T-helper 2 cell treated with Interferon-gamma antibody and Interleukin-4, amounts not matched to agents 5 μg/mL and 100 μg/mL, for 36 hours (primary cell): Measurements from ENCODE around the gene JAG2.

Source experiments
- DNase-seq: peaks from one replicate; pipeline ENCODE4 v3.0.0; 2021; ENCODE audit warnings: low spot score
- H3K27ac Mint-ChIP-seq: one replicate; pipeline ENCODE4 v1.8.0; 2021; ENCODE audit warnings: mild to moderate bottlenecking, mixed read lengths
- H3K27me3 Mint-ChIP-seq: one replicate; pipeline ENCODE4 v1.8.0; 2021; ENCODE audit warnings: low read depth, mixed read lengths
- H3K36me3 Mint-ChIP-seq: one replicate; pipeline ENCODE4 v1.8.0; 2021; ENCODE audit warnings: low read depth, mixed read lengths
- H3K4me1 Mint-ChIP-seq: one replicate; pipeline ENCODE4 v1.8.0; 2021; ENCODE audit warnings: low read depth, mixed read lengths
- H3K4me3 Mint-ChIP-seq: one replicate; pipeline ENCODE4 v1.8.0; 2022; ENCODE audit warnings: mild to moderate bottlenecking, moderate library complexity, mixed read lengths
- H3K9me3 Mint-ChIP-seq: one replicate; pipeline ENCODE4 v1.8.0; 2021; ENCODE audit warnings: mixed read lengths

JAG2 gene

DNA sequence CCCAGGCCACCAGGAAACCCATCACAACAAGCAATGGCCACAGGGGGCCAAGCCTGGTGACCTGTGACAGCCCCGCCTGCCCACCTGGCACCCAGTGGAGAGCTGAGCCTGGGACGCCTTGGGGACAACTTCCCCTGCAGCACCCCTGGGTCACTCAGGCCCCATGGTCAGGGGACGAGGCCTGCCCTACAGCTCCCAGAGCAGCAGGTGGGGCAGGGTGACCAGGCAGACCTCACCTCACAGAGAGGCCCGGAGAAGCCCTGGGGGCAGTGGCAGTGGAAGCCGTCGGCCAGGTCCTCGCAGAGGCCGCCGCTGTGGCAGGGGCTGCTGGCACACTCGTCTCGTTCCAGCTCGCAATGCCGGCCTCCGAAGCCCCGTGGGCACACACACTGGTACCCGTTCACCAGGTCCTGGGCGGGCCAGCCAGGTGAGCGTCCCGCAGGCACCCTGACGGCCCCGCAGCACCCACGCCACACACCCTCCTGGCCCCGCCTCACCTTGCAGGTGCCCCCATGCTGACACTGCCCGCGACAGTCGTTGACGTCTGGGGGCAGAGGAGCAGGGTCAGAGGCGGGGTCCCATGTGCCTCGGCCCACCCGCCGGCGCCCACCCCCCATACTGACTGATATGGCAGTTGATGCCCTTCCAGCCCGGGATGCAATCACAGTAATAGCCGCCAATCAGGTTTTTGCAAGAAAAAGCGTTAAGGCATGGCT lies 18.1 kb downstream of the JAG2 start:
- H3K36me3 Mint-ChIP-seq, result no peaks in the 10 kb centered on the region
- DNase-seq, result no peak
- H3K27ac Mint-ChIP-seq, result no peak overlapping the region
- H3K4me3 Mint-ChIP-seq, result no peak overlapping the region
- H3K4me1 Mint-ChIP-seq, result no peaks in the 10 kb centered on the region
- no peaks in the 10 kb centered on the region for H3K27me3 Mint-ChIP-seq
- no peaks in the 10 kb centered on the region for H3K9me3 Mint-ChIP-seq

DNA sequence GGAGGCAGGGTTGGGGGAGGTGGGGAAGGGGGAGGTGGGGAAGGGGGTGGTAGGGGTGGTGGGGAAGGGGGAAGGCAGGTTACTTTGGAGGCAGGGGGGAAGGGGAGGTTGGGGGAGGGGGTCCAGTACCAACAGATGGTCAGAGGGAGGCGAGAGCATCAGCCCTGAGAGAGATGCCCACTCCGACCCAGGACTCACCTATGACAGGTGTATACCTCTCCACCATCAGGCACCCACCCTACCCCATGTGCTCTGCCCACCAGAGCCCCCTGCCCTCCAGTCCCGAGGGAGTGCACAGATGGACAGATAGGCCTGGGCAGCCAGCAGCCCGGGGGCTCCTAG lies 18.6 kb downstream of the JAG2 start:
- H3K4me3 Mint-ChIP-seq, result no peak overlapping the region
- no peak for DNase-seq
- no peak overlapping the region for H3K27ac Mint-ChIP-seq
- H3K27me3 Mint-ChIP-seq, result no peaks in the 10 kb centered on the region
- H3K36me3 Mint-ChIP-seq, result no peaks in the 10 kb centered on the region
- no peaks in the 10 kb centered on the region for H3K4me1 Mint-ChIP-seq
- H3K9me3 Mint-ChIP-seq, result no peaks in the 10 kb centered on the region

DNA sequence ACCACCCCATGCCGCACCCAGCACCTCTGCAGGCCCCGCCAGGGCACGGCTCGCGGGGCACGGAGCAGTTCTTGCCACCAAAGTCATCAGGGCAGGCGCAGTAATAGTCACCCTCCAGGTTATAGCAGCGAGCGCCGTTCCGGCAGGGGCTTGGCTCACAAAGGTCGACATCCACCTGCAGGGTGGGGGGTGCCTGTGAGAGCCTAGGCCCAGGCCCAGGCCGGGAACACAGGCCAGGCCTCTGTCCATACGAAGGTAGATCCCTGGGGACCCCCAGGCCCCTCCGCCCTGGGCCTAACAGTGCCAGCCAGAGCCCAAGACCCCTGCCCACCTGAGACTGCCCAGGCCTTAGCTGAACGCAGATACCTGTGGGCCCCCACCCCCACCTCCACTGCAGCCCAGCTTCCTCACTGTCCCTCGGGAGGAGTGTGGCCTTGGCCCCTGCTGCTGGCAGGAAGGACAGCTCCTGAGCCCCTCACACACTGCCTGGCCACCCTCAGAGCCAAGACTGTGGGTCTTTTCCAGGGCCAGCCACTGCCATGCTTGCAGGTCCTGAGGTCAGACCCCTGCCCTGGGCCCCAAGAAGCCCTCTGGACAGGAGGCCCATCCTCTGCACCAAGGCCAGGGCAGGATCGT lies 19.3 kb downstream of the JAG2 start:
- no peak overlapping the region for H3K27ac Mint-ChIP-seq
- H3K36me3 Mint-ChIP-seq, result no peaks in the 10 kb centered on the region
- no peaks in the 10 kb centered on the region for H3K9me3 Mint-ChIP-seq

DNA sequence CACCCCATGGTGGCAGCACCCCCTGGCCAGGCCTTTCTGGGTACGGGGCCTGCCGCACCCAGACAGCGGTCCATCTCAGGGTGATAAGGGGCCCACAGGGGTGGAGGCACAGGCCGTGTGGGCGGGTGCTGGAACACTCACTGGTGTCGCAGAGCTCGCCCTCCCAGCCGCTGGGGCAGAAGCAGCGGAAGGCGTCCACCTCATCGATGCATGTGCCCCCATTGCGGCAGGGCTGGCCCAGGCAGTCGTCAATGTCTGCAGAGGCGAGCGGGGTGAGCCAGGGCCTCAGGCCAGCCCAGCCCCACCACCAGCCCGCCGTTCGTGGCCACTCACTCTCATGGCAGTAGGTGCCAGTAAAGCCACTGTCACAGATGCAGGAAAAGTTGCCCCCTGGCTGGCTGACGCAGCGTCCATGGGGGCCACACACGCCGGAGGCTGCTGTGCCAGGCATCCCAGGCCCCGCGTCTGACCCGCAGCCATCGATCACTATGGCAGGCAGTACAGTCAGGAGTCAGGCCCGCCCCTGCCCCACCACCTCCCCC lies 19.9 kb downstream of the JAG2 start:
- no peak overlapping the region for H3K4me3 Mint-ChIP-seq
- no peak for DNase-seq
- H3K27ac Mint-ChIP-seq, result no peak overlapping the region
- H3K27me3 Mint-ChIP-seq, result no peaks in the 10 kb centered on the region
- no peaks in the 10 kb centered on the region for H3K36me3 Mint-ChIP-seq
- H3K4me1 Mint-ChIP-seq, result no peaks in the 10 kb centered on the region
- no peaks in the 10 kb centered on the region for H3K9me3 Mint-ChIP-seq

More for the DNA sequence above, 19.3 kb downstream of the JAG2 start:
- Mint-ChIP-seq H3K27me3 (no peaks in the 10 kb centered on the region), H3K4me1 (no peaks in the 10 kb centered on the region), H3K4me3 (no peak overlapping the region)
- no peak for DNase-seq

DNA sequence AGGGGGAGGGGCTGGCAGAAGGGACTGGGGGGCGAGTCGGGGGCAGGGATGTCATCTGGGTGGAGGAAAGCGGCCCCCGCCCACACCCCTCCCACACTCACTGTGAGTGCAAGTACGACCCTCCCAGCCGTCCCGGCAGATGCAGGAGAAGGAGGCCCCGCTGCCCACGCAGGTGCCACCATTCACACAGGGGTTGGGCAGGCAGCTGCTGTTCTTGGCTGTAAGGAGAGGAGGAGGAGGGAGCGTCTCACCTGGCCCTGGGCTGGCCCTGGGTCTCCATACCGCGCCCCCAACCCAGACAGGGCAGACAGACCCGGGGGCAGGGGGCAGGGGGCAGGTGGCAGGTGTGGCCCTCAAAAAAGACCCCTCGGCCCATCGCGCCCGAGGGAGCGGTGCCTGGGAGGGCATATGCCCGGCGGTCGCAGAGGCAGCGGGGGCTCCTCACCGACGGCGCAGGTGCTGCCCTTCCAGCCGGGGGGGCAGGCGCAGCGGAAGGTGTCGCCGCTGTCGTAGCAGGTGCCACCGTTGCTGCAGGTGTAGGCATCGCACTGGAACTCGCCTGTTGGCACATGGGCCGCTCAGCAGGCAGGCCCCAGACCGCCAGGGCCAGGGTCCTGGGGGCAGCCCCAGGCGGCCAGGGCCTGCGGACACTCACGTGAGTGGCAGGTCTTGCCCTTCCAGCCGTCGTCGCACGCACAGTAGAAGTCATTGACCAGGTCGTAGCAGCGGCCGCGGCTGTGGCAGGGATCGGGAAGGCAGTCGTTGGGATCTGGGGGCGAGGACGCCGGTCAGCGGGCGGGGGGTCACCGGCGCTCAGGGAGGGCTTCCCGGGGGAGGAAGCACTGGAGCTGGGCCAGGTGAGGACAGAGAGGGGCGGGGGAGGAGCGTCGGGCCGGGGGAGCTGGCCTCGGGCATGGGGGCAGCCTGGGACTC lies 20.6 kb downstream of the JAG2 start:
- Mint-ChIP-seq H3K27ac (no peak overlapping the region), H3K9me3 (no peaks in the 10 kb centered on the region), H3K4me3 (no peak overlapping the region), H3K27me3 (no peaks in the 10 kb centered on the region), H3K36me3 (no peaks in the 10 kb centered on the region), H3K4me1 (no peaks in the 10 kb centered on the region)
- no peak for DNase-seq

DNA sequence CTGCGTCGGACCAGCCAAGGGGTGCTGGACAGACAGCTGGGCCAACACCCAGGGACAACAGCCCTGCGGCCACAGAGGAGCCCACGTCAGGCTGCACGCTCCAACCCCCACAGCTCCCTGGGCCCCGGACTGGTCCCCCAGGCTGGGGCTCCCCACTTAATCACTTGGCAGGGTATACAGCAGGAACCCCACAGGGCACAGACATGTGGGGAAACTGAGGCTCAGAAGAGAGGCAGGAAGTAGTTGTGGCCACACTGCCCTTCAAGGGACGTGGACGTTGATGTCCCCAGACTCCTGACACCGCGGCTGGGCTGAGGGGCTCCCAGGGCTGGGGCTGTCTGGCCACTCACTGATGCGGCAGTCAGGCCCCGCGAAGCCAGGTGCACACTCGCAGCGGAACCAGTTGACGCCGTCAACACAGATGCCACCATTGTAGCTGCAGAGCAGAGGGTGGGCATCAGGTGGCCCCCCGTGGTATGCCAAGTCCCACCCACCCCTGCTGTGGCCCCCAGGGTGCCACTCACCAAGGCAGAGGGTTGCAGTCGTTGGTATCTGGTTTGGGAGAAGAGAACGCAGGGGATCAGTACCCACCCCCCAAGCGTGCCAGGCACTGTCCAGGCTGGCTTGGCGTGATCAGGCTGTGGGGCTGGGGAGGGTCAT lies 21.5 kb downstream of the JAG2 start:
- H3K9me3 Mint-ChIP-seq, result no peaks in the 10 kb centered on the region
- no peak overlapping the region for H3K4me3 Mint-ChIP-seq
- no peaks in the 10 kb centered on the region for H3K36me3 Mint-ChIP-seq
- no peaks in the 10 kb centered on the region for H3K27me3 Mint-ChIP-seq
- H3K27ac Mint-ChIP-seq, result no peak overlapping the region
- DNase-seq, result no peak
- no peaks in the 10 kb centered on the region for H3K4me1 Mint-ChIP-seq

DNA sequence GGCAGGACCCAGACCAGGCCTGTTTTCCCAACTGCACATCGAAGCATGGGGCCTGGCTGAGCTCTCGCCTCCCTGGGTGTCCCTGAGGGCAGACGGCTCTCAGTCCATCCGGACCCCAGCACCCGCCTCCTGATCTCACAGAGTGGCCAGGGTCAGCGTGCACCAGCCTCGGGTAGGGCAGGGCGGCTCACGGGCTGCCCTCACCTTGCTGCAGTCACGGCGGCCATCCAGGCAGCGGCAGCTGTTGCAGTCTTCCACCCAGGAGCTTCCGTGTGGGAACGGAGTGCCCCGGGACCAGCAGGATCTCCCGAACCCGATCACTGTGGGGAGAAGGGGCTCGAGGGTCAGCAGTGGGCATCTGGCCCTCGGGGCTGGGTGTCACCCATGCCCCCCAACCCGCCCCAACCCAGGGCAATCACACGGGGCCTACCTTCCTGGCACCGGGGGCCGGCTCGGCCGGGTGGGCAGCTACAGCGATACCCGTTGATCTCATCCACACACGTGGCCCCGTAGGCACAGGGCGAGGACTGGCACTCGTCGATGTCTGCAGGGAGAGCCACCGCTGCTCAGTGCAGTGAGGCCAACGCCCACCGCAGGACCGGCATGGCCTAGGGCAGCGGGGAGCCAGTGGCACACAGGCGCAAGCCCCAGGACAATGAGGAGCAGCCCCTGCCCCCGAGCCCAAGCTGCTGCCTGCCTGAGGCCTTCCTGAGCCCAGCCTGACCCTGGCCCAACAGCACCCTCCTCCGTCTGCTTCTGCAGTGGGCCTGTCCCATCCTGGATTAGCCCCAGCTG lies 22.2 kb downstream of the JAG2 start:
- Mint-ChIP-seq H3K36me3 (no peaks in the 10 kb centered on the region), H3K4me1 (no peaks in the 10 kb centered on the region), H3K9me3 (no peaks in the 10 kb centered on the region), H3K27ac (no peak overlapping the region), H3K4me3 (no peak overlapping the region), H3K27me3 (no peaks in the 10 kb centered on the region)
- no peak for DNase-seq

DNA sequence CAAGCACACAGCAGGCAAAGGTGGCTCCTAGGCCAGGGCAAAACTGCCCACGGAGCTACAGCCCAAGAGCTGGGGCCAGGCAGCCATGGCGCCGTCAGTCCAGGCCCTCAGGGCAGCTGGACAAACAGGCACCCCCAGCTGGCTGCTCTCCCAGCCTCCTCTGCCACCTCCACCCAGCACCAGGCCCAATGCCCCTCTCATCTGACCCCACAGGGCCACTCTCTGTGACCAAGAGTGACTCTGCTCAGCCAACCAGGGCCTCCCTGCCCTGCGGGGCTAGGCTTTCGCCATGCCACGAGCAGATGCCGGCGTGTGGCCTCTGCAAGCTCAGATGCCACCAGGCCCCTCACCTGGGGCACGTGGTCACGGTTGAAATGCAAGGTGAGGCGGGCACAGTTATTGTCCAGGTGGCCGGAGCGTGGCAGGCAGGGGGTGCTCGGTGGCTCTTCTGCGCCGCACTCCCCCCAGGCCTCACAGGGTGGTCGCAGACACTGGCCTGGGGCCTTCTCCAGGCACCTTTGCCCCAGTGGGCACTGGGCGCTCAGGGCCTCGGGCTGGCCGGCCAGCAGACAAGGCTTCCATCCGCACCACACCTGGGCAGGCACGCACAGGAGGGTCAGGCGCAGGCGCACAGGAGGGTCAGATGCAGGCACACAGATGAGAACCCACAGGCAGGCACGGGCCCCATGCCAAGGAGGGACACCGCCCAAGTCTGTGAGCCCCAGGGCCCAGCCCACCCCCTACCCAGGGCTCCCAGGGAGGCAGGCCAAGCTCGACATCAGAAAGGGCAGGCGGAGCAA lies 23.0 kb downstream of the JAG2 start:
- no peak for DNase-seq
- Mint-ChIP-seq H3K9me3 (no peaks in the 10 kb centered on the region), H3K4me1 (no peaks in the 10 kb centered on the region), H3K36me3 (no peaks in the 10 kb centered on the region), H3K27me3 (no peaks in the 10 kb centered on the region), H3K4me3 (no peak overlapping the region), H3K27ac (no peak overlapping the region)

DNA sequence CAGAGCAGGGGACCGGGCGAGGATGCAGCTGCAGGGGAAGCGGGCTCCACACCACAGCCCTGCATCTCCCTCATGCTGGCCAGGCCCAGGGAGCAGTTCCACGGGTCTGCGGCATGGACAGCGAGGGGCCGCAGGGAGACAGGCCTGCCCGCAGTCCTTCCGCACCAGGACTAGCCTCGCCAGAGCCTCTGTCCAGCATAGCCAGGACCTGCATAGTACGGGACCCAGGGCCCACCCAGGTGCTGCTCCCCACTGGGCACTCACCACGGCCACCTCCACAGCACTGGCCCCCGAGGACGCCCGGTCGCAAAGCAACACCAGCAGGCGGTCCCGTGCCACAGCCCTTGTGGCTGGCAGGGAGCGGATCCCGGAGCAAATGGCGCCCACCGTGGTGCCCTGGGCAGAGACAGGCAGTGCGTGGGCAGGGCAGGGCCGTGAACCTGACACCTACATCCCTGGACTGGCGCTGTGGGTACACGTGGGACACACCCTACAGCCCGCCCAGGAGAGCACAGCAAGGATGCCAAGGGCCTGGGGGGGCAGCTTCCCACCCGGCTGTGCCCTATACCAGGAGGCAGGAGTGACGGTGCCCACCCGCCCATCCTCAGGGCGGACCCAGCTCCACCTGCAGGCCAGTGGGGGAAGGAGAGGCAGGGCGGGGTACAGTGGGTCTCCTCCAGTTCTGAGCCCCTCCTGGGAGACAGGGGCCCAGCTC lies 23.8 kb downstream of the JAG2 start:
- Mint-ChIP-seq H3K4me3 (no peak overlapping the region), H3K36me3 (no peaks in the 10 kb centered on the region), H3K27ac (no peak overlapping the region), H3K27me3 (no peaks in the 10 kb centered on the region), H3K9me3 (peaks cover 3% of the 10 kb centered on the region), H3K4me1 (no peaks in the 10 kb centered on the region)
- DNase-seq, result no peak

DNA sequence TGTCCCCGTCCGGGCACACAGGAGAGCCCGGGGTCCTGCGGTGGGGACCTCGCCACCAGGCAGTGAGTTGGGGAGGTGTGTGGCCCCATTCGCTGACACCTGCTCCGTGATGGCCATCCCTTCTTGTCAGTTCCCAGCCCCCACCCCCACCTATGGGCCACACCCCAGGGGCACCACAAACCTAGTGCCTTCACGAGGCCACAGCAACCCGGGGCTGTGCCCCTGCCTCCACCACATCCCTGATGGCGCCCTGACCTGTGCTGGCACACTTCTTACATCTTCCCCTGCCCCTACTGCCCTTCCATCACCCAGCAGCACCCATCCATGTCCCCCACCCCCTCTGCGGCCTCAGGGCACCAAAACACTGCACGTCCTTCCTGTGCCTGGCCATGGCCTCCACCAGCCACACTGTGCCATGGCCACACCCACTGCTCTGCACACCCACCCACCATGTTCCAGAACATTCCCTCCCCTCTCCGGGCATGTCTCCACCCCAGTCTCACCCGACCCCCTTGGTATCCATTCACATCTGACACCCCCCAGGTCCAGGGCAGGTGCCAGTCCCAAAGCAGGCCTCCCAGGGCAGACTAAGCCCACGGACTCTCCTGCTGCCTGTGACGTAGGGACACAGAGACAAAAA lies 24.4 kb downstream of the JAG2 start:
- no peaks in the 10 kb centered on the region for H3K36me3 Mint-ChIP-seq
- H3K27me3 Mint-ChIP-seq, result no peaks in the 10 kb centered on the region
- DNase-seq, result no peak
- H3K4me3 Mint-ChIP-seq, result no peak overlapping the region
- peaks cover 4% of the 10 kb centered on the region for H3K9me3 Mint-ChIP-seq
- no peaks in the 10 kb centered on the region for H3K4me1 Mint-ChIP-seq
- H3K27ac Mint-ChIP-seq, result no peak overlapping the region

DNA sequence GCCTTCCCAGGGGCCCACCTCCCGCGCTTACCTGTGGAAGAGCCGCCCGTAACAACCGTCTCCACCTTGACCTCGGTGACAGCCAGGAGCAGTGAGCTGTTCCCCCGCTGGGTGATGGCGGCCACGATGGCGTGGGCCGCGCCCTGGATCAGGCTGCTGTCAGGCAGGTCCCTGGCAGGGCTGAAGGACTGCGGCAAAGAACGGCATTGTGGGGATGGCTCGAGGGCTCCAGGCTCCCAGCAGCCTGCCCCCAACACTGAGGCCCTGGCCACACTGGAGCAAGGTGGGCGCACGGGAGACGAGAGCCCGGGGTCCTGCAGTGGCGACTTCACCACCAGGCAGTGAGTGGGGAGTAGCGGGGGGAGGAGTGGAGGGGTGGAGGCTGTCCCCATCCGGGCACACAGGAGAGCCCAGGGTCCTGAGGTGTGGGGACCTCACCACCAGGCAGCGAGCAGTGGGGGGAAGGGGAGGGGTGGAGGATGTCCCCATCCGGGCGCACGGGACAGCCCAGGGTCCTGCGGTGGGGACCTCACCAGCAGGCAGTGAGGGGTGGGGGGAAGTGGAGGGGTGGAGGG lies 25.0 kb downstream of the JAG2 start:
- Mint-ChIP-seq H3K36me3 (no peaks in the 10 kb centered on the region), H3K27ac (no peak overlapping the region), H3K4me1 (no peaks in the 10 kb centered on the region), H3K9me3 (peaks cover 4% of the 10 kb centered on the region), H3K4me3 (no peak overlapping the region), H3K27me3 (no peaks in the 10 kb centered on the region)
- no peak for DNase-seq
